ENCODE measurements around the gene NHSL2. TPM values are rescaled to one million over a fixed set of nuclear protein-coding genes. Genes with fewer than 3 reads are reported as not detected.

The NHSL2 gene
- total and polyA plus RNA-seq, 8 donors = under 0.01 to 6.4 (median 1.7) TPM

- H3K4me1 ChIP-seq = no peaks in the 10 kb centered on the region
- 66 to 76% (median 70%) methylated on average over 4 of the region's 4 CpGs for WGBS, 5 donors
- no peaks in the 10 kb centered on the region for H3K9me3 ChIP-seq
- no peak overlapping the region for H3K4me3 ChIP-seq
- TF ChIP-seq POLR2A (IDR thresholded peaks at IDR 0.05) (no peak), POLR2AphosphoS5 (IDR thresholded peaks at IDR 0.05) (no peak), CTCF (IDR thresholded peaks at IDR 0.05) (no peak), EP300 (IDR thresholded peaks at IDR 0.05) (no peak)
- H3K27ac ChIP-seq = no peak overlapping the region
- H3K36me3 ChIP-seq = no peaks in the 10 kb centered on the region
- no peak for DNase-seq
- peaks cover 0 to 6% (median 0%) of the 10 kb centered on the region in 3 donors for H3K27me3 ChIP-seq
- intact Hi-C loops (cut with DNase I; ENCODE audit: low total_unique reads) = no loop called here
Measured at GRCh38 chrX:72078411-72078810, 167.8 kb downstream of the NHSL2 start.

GRCh38 chrX:72079607-72080006 lies 169.0 kb downstream of the NHSL2 start:
- H3K27me3 ChIP-seq = peaks cover 0 to 3% (median 0%) of the 10 kb centered on the region in 3 donors
- TF ChIP-seq CTCF (IDR thresholded peaks at IDR 0.05) = no peak
- TF ChIP-seq POLR2AphosphoS5 (IDR thresholded peaks at IDR 0.05) = no peak
- TF ChIP-seq EP300 (IDR thresholded peaks at IDR 0.05) = no peak
- TF ChIP-seq POLR2A (IDR thresholded peaks at IDR 0.05) = no peak
- no peak for DNase-seq
- H3K27ac ChIP-seq = peak overlapping the region in 4 of 5 donors; percentile 4 to 73 (median 40)
- H3K4me3 ChIP-seq = no peak overlapping the region
- H3K9me3 ChIP-seq = no peaks in the 10 kb centered on the region
- no peaks in the 10 kb centered on the region for H3K36me3 ChIP-seq
- no peaks in the 10 kb centered on the region for H3K4me1 ChIP-seq
- intact Hi-C loops (cut with DNase I; ENCODE audit: low total_unique reads) = no loop called here
- 66 to 75% (median 74%) methylated on average over 9 to 12 of the region's 12 CpGs for WGBS, 5 donors

GRCh38 chrX:72080150-72080549 lies 169.5 kb downstream of the NHSL2 start:
- DNase-seq = no peak
- H3K4me3 ChIP-seq = peak overlapping the region in 1 of 4 donors; percentile 15
- intact Hi-C loops (cut with DNase I; ENCODE audit: low total_unique reads) = no loop called here
- no peaks in the 10 kb centered on the region for H3K9me3 ChIP-seq
- H3K36me3 ChIP-seq = no peaks in the 10 kb centered on the region
- H3K27me3 ChIP-seq = peaks cover 0 to 3% (median 0%) of the 10 kb centered on the region in 3 donors
- no peak for TF ChIP-seq EP300 (IDR thresholded peaks at IDR 0.05)
- TF ChIP-seq POLR2A (IDR thresholded peaks at IDR 0.05) = no peak
- no peak for TF ChIP-seq POLR2AphosphoS5 (IDR thresholded peaks at IDR 0.05)
- 72 to 85% (median 76%) methylated on average over 7 of the region's 7 CpGs for WGBS, 5 donors
- no peaks in the 10 kb centered on the region for H3K4me1 ChIP-seq
- peak overlapping the region in 4 of 5 donors; percentile 4 to 73 (median 40) for H3K27ac ChIP-seq

- TF ChIP-seq POLR2A (IDR thresholded peaks at IDR 0.05) = no peak
- no peak for TF ChIP-seq CTCF (IDR thresholded peaks at IDR 0.05)
- no peak for TF ChIP-seq POLR2AphosphoS5 (IDR thresholded peaks at IDR 0.05)
- no peak for TF ChIP-seq EP300 (IDR thresholded peaks at IDR 0.05)
- intact Hi-C loops (cut with DNase I; ENCODE audit: low total_unique reads) = no loop called here
- Histone ChIP-seq H3K9me3 (no peaks in the 10 kb centered on the region), H3K36me3 (no peaks in the 10 kb centered on the region), H3K27ac (no peak overlapping the region), H3K4me1 (no peaks in the 10 kb centered on the region), H3K27me3 (peaks cover 0 to 3% (median 0%) of the 10 kb centered on the region in 3 donors), H3K4me3 (peak overlapping the region in 1 of 4 donors; percentile 15)
- 73 to 85% (median 80%) methylated on average over 7 of the region's 7 CpGs for WGBS, 5 donors
- no peak for DNase-seq
Measured at GRCh38 chrX:72080800-72081199, 170.2 kb downstream of the NHSL2 start.

GRCh38 chrX:72081605-72082320 lies 171.1 kb downstream of the NHSL2 start:
- intact Hi-C loops (cut with DNase I; ENCODE audit: low total_unique reads) = no loop called here
- Histone ChIP-seq H3K27me3 (peaks cover 0 to 3% (median 0%) of the 10 kb centered on the region in 3 donors), H3K36me3 (no peaks in the 10 kb centered on the region), H3K4me3 (no peak overlapping the region), H3K4me1 (no peaks in the 10 kb centered on the region), H3K27ac (no peak overlapping the region), H3K9me3 (no peaks in the 10 kb centered on the region)
- no peak for DNase-seq
- TF ChIP-seq EP300 (IDR thresholded peaks at IDR 0.05) (no peak), POLR2A (IDR thresholded peaks at IDR 0.05) (no peak), CTCF (IDR thresholded peaks at IDR 0.05) (no peak), POLR2AphosphoS5 (IDR thresholded peaks at IDR 0.05) (no peak)
- 68 to 74% (median 69%) methylated on average over 7 to 12 of the region's 12 CpGs for WGBS, 5 donors
